A673 (cell line): ENCODE data around the gene TMEM184A.

Experiments
- EZH2 ChIP-seq: fragments of 200-600 bp; sonication (generic); IDR thresholded peaks from 2 replicates; pipeline ENCODE4 v1.6.1; 2017; ENCODE audit warnings: borderline replicate concordance, low read depth, mild to moderate bottlenecking, mixed read lengths, antibody characterized with exemption, low read length; ENCODE audit not compliant: poor library complexity, severe bottlenecking
- TF ChIP-seq, protein P1 (sequence below): fragments of 300-800, 200-600 bp; sonication (generic); conservative IDR thresholded peaks from 2 replicates; pipeline ENCODE4 v1.5.1; 2017; ENCODE audit warnings: low read depth, mild to moderate bottlenecking, antibody characterized with exemption, low read length, moderate library complexity, mixed read lengths

DNA sequence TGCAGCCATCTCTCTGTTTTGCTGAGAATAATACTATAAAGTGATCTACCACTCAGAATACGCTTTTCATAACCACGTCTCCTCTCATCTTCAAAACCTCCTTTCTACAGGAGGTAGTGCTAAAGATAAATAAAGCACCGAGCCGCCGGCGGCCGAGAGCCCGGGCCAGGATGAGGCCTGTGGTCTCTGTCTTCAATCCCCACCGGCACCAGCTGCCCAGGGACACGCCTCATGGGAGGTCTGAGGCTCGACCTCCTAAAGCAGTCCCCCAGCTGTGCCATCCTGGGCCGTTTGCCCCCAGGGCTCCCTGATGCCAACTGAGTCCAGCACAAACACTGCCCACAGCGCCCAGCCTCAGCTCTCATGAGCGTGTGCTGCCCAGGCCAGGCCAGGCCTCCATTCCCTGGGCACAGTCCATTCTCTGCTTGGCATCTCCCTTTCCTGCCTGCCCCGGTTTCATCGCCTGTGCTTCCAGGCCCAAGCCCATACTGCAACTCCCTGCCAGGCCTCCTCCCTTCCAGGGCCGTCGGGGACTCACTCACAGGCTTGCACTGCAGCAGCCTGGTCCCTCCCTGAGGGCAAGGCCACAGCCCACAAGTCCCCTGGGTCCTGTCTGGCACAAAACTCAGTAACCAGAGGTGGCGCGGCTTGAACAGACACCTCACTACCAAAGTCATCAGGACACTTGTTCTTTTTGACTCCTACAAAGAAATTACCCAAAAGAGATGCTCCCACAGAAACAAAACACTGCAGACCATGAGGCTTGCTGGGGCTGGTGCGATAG is 54.3 kb downstream of the TMEM184A start:
- TF ChIP-seq, protein P1, sequence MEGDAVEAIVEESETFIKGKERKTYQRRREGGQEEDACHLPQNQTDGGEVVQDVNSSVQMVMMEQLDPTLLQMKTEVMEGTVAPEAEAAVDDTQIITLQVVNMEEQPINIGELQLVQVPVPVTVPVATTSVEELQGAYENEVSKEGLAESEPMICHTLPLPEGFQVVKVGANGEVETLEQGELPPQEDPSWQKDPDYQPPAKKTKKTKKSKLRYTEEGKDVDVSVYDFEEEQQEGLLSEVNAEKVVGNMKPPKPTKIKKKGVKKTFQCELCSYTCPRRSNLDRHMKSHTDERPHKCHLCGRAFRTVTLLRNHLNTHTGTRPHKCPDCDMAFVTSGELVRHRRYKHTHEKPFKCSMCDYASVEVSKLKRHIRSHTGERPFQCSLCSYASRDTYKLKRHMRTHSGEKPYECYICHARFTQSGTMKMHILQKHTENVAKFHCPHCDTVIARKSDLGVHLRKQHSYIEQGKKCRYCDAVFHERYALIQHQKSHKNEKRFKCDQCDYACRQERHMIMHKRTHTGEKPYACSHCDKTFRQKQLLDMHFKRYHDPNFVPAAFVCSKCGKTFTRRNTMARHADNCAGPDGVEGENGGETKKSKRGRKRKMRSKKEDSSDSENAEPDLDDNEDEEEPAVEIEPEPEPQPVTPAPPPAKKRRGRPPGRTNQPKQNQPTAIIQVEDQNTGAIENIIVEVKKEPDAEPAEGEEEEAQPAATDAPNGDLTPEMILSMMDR = no peak
- no peak for TF ChIP-seq EZH2
